WI38 (cell line): ENCODE data around the gene INO80B.
A peak's percentile ranks its signal among the peaks of the same experiment; 100 is the strongest.
"Not testable (repeated sequence)": the region's sequence is repeated elsewhere in the genome, so short reads cannot be mapped to it uniquely, and the experiment has no call there.

ENCODE experiments used
- H3K4me3 ChIP-seq: 2 replicates; pipeline ENCODE4 v1.5.1; 2011; ENCODE audit warnings: low read depth, mild to moderate bottlenecking, control low read depth, low read length
- TF ChIP-seq, protein P1 (sequence below): IDR thresholded peaks from 2 replicates; pipeline ENCODE4 v1.5.1; 2012; ENCODE audit warnings: low read depth, mild to moderate bottlenecking, control low read depth, low read length

The INO80B gene

DNA sequence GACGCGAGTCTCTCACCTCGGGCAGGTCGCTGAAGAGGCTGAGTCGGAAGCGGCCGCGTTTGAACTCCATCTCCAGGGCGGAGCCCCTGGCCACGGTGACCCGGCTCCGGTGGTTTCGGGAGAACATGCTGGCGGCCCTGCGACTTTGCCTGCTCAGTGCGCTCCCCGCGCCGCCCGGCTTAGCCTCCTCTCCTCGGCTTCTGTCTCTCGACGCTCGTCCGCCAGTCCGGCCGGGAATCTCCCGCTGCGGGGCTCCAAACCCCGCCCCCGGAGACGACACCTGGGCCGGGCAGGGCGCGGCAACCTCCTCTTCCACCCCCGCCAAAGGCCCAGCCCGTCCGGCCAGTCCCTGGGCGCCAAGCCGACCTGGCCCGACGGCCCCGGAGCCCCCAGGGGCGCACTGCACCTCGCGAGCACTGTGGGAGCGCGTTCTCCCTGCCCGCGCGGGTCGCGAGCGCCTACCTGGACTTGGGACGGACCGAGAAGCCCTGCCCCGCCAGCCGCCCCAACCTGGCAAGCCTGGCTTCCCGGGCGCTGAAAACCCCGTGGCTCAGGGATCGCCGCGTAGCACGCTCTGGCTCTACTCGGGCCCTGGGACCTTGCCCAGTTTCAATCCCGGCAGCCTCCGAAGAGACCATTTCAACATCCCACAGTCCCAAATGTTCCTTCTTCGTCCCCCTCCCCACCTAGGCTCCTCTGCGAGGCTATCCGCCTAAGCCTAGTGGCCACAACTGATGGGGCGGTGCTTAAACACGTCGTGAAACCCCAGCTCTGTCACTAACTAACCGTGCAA lies 13.0 kb upstream of the INO80B start, which contains the start of gene RTKN:
TSS of gene RTKN (minus strand) at position 248 of the 793 bp plus-strand sequence. CDS start at position 127, 121 bp downstream.
- TF ChIP-seq, protein P1, sequence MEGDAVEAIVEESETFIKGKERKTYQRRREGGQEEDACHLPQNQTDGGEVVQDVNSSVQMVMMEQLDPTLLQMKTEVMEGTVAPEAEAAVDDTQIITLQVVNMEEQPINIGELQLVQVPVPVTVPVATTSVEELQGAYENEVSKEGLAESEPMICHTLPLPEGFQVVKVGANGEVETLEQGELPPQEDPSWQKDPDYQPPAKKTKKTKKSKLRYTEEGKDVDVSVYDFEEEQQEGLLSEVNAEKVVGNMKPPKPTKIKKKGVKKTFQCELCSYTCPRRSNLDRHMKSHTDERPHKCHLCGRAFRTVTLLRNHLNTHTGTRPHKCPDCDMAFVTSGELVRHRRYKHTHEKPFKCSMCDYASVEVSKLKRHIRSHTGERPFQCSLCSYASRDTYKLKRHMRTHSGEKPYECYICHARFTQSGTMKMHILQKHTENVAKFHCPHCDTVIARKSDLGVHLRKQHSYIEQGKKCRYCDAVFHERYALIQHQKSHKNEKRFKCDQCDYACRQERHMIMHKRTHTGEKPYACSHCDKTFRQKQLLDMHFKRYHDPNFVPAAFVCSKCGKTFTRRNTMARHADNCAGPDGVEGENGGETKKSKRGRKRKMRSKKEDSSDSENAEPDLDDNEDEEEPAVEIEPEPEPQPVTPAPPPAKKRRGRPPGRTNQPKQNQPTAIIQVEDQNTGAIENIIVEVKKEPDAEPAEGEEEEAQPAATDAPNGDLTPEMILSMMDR = no peak
- peak within 1 kb of the TSS; percentile 65 for H3K4me3 ChIP-seq

DNA sequence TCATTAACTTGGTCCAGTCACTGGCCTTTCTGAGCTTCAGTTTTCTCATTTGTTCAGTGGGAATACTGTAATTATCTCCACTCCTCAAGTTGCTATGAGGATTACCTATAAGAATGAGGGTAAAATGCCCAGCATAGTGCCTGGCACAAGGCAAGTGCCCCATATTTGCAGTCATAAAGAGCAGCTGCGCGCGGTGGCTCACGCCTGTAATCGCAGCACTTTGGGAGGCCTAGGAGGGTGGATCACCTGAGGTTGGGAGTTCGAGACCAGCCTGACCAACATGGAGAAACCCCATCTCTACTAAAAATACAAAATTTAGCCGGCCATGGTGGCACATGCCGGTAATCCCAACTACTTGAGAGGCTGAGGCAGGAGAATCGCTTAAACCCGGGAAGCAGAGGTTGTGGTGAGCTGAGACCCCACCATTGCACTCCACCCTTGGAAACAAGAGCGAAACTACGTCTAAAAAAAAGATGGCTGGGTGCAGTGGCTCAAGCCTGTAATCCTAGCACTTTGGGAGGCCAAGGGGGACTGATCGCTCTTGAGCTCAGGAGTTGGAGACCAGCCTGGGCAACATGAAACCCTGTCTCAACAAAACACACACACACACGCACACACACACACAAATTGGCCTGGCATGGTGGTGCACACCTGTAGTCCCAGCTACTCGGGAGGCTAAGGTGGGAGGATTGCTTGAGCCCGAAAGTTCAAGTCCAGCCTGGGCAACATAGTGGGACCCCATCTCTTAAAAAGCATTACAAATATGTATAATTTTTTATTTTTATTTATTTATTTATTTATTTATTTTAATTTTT lies 12.2 kb upstream of the INO80B start:
- not testable (repeated sequence) for H3K4me3 ChIP-seq

DNA sequence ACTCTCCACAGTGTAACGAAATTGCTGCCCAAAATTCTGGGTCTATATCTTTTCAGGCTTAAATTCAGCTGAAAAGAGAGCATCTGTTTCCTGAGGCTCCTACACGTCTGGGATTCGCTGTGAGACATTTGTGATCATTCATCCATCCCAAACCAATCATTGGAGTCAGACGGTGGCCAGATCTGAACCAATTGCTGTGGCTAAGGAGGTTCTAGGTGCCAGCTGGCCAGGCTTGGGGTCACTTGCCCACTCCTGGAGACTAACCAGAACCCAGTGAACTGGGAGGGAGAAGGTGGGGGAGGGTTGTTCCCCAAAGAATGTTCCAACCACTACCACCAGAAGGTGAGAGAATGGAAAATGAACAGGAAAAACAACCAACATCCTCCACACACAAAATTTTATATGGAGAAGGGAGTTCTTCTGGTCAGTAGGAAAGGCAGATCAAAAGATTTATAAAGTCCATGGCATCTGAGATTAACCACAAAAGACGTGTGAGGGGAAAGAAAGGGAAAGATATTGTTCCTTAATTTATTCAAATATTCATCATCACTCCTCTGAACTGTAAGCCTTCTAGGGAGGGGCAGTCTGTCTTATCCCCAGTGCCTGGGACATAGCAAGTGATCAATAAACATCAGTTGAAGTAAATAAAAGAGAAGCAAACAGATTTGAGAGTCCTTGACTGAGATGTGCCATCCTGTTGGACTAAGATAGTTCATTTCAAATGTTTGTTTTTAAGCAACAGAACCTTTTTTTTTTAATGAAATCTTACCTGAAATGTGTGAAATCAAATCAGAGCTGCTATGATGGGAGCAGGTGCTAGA lies 10.2 kb upstream of the INO80B start:
- TF ChIP-seq, protein P1 = no peak
- no peak overlapping the region for H3K4me3 ChIP-seq

GRCh38 chr2:74447230-74447999 lies 7.5 kb upstream of the INO80B start:
- TF ChIP-seq, protein P1 = no peak
- no peak overlapping the region for H3K4me3 ChIP-seq

DNA sequence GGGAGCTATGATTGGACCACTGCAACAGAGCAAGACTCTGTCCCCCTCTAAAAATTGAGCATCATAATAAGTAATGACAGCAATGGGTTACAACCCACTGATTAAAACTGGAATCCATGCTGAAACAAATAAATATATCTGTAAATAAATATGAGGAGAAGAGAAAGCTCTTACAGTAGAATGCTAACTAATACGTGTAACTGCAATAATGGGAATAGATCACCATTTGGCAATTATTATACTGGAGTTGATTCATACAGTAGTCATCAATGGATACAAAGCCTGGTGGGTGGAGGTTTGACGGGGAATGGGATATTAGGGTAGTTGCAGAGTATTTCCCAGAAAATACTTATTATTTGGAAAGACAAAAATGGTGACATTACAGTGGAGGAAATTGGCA lies 6.1 kb upstream of the INO80B start:
- no peak overlapping the region for H3K4me3 ChIP-seq
- TF ChIP-seq, protein P1 = no peak

DNA sequence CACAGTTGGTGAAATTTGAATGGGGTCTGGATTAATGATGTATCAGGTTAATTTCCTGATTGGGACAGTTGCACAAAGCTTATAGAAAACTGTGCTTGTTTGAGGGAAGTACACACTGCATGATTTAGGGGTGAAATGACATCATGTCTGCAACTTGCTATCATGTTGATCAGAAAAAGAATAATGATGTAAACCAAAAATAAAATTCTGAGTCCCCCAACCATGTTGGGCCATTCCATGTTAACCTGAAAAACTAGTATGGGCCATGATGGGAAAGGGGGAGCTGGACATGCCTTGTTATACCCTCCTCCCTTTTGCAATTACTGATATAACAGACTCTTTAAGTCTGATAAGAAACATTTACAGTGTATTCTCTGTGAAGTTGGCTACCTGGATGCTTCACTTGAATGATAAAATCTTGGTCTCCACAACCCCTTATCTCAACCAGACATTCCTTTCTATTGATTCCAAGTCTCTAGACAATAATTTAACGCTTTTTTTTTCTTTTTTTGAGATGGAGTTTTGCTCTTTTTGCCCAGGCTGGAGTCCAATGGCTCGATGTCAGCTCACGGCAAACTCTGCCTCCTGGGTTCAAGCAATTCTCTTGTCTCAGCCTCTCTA lies 4.2 kb upstream of the INO80B start:
- H3K4me3 ChIP-seq = no peak overlapping the region

More for the DNA sequence above, 4.2 kb upstream of the INO80B start:
- TF ChIP-seq, protein P1 = no peak
